Left renal cortex interstitium (tissue), 4 donors: Measurements from ENCODE around the gene LMX1A. TPM values are rescaled to one million over a fixed set of nuclear protein-coding genes. Genes with fewer than 3 reads are reported as not detected.
A peak's percentile ranks its signal among the peaks of the same experiment; 100 is the strongest.

Source experiments
- DNase-seq, 4 donors: peaks; one replicate each; pipeline ENCODE4 v3.0.0-alpha.2; 2013; ENCODE audit warnings: low read depth in 4 of 4, low spot score in 2 of 4, missing footprints in 1 of 4
- polyA plus RNA-seq, 4 donors: library from polyadenylated mRNA; unstranded; fragments of 120-200 nt; gene quantifications; one replicate each; pipeline ENCODE4 v1.2.1, GENCODE V29; 2013; ENCODE audit not compliant: insufficient read length in 4 of 4

Gene LMX1A
- polyA plus RNA-seq, 4 donors, result not detected

DNA sequence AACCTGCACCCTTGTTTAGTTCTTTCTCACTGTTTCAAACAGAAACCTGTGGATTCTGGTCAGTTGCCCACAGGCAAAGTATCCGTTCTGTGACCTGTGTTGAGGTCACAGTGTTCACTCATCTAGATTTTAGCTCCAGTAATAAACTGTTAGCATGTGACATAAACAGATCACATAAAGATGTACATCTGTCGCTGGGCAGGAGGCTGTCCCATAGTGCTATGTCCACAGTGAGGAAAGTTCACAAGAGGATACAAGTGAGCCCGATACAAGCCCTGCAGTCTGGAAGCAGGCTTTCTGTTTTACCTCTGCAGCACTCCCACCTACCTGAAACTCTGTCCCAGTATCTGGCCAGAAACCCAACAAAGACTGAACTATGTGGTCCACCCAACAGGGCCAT is 28.4 kb downstream of the LMX1A start:
- no peak for DNase-seq

DNA sequence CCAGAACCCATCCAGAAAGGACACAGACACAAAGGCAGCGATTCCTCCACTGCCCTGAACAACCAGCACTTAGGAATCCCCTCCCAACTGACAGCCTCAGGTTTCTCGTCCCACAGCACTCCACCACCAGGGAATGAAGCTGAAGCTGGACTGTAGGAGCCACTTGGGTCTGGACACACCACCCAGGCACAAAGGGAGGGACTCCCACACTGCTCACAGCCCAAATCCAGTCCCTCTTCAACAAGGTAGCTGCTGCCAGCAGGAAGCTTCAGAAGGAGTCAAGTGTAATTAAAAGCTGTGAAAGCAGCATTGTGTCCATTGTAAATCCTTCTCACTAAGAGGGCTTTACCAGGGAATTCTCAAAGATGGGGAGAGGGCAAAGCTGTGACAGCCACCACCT is 29.0 kb downstream of the LMX1A start:
- no peak for DNase-seq

DNA sequence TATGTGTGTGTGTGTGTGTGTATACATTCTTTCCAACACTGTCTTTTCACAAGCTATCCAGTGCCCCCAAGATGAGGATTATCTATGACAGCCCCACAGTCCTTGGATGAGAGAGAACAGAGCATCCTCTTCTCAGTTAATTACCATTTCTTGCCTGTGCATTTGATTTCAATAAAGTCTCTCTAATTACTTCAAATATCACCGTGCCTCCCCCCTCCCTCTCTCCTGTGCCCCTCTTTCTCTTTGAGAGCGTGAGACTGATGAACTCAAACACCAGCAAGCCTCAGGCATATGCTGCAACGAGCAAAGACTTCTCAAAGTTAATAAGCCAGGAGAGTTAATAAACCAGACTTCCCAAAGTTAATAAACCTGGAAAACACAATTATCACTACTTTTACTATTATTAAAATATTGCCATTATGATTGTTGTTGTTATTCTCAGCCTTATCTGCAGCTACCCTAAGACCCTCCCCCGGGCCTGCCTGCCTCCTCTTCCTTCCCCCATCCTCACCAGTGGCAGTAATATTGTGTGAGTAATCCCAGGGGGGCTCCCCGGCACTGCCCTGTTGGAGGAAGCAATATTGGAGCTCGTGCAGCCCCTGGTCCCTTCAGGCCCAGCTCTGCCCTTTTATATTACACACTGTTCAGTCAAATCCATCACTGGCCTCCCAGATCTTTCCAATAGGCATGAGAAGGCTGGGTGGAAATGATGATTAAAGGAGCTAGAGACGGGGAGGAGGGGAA is 30.9 kb downstream of the LMX1A start:
- no peak for DNase-seq

GRCh38 chr1:165324050-165324449 is 32.5 kb downstream of the LMX1A start:
- DNase-seq, result no peak

DNA sequence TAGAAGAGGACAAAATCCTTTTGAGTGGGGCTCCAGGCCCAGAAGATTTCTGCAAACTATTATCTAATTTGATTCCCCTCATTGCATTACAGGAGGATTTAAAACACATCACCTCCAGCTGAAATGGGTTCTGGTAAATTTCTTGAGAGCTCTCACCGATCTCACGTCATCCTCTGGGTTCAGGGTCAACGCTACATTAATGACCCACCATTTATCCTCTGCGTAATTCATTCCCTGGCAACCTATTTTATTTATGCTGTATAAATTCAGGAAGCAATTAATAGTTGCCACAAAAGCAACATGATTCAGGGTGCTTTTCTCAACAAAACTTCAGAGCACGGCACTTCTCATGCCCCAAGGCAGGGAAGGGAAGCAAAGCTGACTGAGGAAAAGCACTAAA is 38.9 kb downstream of the LMX1A start:
- DNase-seq, result no peak

DNA sequence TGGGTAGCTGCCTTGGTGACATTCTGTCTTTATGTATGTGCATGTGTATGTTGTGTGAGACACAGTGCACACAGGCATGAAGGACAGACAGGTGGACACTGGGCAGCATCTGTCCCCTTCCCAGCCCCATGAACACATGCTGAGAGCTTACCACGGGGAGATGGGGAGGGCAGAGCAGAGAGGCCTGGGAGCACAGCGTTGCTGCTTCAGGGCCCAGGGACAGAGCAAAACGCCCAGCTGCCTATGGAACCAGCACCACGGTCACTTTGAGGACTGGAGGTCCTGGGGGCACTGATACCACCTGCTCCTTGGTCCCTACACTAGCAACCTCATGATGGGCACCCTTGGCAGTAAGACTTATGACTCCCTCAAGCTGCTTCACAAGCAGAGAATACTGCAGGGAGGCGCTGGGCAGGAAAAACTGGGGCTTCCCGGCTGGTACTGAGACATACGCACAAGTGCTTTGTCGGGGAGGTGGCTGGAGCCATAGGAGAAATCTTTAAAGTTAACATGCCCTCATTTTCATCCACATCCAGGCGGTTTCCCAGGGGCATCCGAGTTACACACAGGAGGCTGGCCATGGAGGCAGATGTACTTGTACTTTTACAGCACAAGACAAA is 40.3 kb downstream of the LMX1A start:
- DNase-seq, result no peak

- DNase-seq, result no peak
Observed at GRCh38 chr1:165315481-165315880, 41.0 kb downstream of the LMX1A start.

DNA sequence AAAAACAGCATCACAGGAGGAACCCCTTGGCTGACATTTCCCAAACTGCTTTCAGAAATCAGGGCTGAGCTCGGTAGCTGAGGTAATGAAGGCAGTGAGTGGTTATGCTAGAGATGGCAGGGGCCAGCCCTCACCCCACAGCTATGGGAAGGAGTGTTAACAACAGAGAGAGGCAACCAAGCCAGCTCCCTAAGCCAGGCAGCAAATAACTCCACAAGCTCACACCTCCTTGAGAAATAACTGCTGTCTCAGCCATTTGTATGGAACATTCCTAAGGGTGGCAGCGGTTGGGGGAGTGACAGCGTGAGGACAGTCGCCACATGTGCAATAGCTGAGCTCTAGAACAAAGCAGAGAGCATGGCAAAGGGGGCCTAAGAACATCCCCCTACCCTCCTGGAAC is 42.6 kb downstream of the LMX1A start:
- DNase-seq, result no peak

DNA sequence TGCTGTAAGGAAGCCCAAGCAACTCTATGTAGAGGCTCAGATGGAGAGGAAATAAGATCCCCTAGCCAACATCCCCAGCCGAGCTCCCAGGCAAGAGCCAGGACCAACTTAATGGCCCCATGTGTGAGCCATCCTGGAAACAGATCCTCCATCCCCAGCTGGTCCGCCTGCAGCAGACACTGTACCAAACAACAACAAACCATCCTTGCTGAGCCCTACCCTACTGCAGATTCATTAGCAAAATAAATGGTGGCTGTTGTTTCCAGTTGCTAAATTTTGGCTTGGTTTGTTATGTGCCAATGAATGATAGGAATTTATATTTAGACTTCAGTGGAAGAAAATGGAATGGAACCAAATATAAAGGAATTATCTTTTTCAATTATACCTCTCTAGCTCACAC is 43.9 kb downstream of the LMX1A start:
- no peak for DNase-seq

DNA sequence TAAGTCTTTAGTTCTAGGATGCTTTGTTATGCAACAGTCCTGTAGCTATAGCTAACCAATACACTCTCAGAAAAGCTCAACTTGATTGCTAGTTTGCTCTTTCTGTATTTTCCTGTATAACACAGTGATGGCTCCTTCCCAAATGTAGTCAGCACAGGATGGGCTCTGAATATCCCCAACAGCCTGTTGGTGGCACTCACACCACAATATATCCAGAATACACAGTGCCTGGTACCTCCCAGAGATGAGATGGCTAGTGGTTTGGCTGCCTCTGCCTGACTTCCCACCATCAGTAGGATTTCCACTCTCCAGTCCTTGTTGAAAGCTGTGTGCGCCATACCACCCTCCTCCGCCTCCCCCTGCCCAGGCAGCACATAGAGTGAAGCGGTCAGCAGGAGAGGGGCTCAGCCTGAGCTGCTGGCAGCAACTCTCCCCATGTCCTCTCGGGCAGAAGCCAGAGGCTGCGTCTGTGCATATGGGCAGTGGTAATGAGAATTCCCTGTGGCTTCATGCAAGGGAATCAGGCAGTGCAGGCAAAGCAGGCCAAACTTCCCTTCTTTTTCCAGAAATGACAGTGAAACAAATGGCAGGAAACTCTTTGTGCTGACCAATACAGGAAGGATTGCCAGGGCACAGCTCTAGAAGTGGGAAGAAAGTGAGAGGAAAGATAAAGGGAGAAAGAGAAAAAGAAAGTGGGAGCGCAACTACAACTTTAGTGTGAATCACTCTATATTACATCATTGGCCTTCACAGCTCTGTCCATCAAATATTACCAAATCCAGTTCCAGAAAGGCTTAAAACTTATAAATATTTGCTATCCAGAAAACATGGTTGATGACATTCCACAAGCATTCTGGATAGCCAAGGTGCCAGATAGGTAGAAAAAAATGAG is 49.7 kb downstream of the LMX1A start:
- no peak for DNase-seq

GRCh38 chr1:165303386-165303785 is 53.1 kb downstream of the LMX1A start:
- no peak for DNase-seq

- no peak for DNase-seq
Observed at GRCh38 chr1:165300400-165300903, 56.1 kb downstream of the LMX1A start.

GRCh38 chr1:165298203-165298820 is 58.2 kb downstream of the LMX1A start:
- DNase-seq, result no peak

DNA sequence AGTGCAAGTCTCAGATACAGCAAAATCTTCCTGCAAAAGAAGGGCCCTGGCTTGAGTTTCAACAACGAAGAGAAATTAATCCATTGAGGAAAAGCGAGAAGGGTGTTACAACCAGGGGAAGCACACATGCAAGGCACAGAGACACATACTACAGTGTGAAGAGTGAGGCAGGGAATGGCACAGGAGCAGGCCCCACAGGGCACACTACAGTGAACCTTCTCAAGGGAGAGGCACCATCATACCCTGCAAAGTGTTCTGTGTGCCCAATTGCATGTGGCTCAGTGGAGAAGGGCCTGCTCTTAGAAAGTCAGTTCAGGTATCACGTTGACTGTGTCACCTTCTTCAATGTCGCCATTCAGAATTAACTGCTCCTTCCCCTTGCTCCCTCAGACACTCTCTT is 60.3 kb downstream of the LMX1A start:
- DNase-seq, result no peak

DNA sequence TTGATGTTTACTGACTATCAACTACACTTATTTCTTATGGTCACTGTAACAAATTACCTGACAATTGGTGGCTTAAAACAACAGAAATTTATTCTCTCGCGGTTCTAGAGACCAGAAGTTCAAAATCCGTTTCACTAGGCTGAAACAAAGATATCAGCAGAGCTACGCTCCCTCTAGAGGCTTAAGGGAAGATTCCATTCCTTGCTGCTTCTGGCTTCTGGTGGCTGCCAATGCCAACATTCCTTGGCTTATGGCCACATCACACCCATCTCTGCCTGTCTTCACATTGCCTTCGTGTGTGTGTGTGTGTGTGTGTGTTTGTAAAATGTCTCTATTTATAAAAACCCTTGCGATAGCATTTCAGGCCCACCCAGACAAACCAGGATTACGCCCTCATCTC is 66.4 kb downstream of the LMX1A start:
- DNase-seq, result no peak

DNA sequence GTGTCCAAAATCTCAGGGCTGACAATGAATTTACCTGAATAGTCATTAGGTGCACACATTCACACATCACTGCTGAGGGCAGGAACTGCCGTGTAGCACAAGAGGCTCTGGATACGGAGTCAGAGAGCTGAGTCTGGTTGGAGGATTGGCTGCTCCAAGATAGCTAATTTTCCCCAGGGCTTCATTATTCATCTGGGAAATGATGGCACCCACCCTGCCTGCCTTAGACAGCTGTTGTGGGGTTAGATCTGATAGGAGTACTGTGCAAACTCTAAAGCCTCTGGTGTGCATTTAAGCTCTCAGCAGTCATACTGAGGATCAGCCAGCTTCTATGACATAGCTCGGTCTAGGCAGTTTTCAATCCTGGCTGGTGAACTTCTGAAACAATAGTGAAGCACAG is 67.0 kb downstream of the LMX1A start:
- no peak for DNase-seq

DNA sequence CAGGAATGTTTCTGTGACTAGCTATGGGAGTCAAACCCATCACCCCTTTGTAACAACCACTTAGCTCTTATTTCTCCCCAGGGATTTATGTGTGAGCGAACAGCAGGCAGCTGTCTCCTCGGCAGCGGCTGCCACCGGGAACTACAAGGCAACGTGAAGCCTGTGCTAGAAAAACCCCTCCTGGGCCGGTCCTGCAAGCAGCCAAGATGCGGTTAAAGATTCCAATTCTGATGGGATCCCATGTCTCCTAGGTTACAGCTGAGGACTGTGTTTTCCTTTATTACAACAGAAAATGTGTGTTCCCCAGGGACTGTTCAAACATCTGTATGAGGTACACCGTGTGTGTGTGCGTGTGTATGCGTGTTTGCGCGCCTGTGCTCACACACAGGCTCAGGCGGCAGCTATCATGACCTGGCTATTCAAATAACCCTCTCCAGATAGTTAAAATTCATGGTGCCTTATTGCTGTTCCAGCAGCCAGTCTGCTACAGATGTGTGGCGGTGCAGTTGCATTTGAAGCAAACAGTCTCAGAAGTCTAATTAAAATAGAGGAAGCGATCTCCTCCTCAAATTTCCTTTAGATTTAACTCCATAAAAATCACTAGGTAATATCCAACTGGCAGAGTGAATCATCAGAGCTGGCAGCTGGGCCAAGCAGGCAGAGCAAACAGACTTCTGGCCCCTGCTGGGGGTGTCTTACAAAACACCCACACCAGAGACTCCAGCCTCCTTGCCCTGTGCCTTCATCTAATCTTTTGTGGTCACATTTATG is 68.0 kb downstream of the LMX1A start:
- DNase-seq, result peak in 1 of 4 donors; percentile 8

GRCh38 chr1:165287781-165288180 is 68.7 kb downstream of the LMX1A start:
- peak in 1 of 4 donors; percentile 8 for DNase-seq

- DNase-seq, result no peak
Observed at GRCh38 chr1:165287329-165287728, 69.2 kb downstream of the LMX1A start.

DNA sequence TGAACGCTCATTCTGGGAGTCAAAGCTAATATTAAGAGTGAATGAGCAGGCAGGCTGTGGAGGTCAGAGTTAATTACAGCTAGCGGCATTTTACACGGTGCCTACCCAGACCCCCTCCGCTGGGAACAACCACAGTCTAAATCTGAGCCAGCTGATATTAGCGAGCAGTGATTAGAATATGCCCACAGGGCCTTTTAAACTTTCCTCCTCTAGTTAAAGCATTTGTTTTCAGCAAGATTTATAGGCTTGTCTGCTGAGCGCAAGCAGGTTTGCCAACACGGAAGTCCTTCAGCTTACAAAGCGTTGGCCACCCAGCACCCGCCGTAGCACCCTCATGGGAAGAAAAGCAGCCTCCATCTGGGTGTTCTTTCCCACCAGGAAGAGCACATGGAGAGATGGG is 72.1 kb downstream of the LMX1A start:
- peak in 1 of 4 donors; percentile 6 for DNase-seq
